Tibial nerve (tissue), 4 donors: ENCODE results near the gene CISD2.
"Not testable (repeated sequence)": the region's sequence is repeated elsewhere in the genome, so short reads cannot be mapped to it uniquely, and the experiment has no call there.

ENCODE experiments used
- EP300 ChIP-seq, 2 donors: sonication (generic); formaldehyde crosslinking; IDR thresholded peaks; one replicate each; pipeline ENCODE4 v1.6.1; 2017; ENCODE audit warnings: antibody characterized with exemption in 2 of 2, mild to moderate bottlenecking in 1 of 2
- POLR2A ChIP-seq, 2 donors: fragments of 450-650 bp; IDR thresholded peaks; one replicate each; pipeline ENCODE4 v1.6.1; 2017; ENCODE audit warnings: antibody characterized with exemption in 2 of 2, mild to moderate bottlenecking in 2 of 2, moderate library complexity in 2 of 2
- TF ChIP-seq, protein P1 (sequence below), 5 experiments: fragments of 200-600 bp in 3 of 5; fragments of 450-650 bp in 2 of 5; sonication (generic) in 3 of 5; IDR thresholded peaks; one replicate each; pipeline ENCODE4 v1.5.1; 2016 to 2019; ENCODE audit warnings: antibody characterized with exemption in 5 of 5, mild to moderate bottlenecking in 3 of 5, moderate library complexity in 2 of 5

DNA sequence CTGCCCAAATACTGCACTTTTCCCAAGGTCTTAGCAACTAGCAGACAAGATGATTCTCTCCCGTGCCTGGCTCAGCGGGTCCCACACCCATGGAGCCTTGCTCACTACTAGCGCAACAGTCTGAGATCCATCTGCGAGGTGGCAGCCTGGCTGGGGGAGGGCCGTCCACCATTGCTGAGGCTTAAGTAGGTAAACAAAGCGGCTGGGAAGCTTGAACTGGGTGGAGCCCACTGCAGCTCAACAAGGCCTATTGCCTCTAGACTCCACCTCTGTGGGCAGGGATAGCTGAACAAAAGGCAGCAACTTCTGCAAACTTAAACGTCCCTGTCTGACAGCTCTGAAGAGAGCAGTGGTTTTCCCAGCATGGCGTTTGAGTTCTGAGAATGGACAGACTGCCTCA, 50.9 kb downstream of the CISD2 start:
- TF ChIP-seq, protein P1, sequence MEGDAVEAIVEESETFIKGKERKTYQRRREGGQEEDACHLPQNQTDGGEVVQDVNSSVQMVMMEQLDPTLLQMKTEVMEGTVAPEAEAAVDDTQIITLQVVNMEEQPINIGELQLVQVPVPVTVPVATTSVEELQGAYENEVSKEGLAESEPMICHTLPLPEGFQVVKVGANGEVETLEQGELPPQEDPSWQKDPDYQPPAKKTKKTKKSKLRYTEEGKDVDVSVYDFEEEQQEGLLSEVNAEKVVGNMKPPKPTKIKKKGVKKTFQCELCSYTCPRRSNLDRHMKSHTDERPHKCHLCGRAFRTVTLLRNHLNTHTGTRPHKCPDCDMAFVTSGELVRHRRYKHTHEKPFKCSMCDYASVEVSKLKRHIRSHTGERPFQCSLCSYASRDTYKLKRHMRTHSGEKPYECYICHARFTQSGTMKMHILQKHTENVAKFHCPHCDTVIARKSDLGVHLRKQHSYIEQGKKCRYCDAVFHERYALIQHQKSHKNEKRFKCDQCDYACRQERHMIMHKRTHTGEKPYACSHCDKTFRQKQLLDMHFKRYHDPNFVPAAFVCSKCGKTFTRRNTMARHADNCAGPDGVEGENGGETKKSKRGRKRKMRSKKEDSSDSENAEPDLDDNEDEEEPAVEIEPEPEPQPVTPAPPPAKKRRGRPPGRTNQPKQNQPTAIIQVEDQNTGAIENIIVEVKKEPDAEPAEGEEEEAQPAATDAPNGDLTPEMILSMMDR (IDR thresholded peaks at IDR 0.05) = not testable (repeated sequence)
- TF ChIP-seq EP300, POLR2A (IDR thresholded peaks at IDR 0.05): not testable (repeated sequence)
